Measurements from ENCODE around the gene GNMT.
A peak's percentile ranks its signal among the peaks of the same experiment; 100 is the strongest.
"Not testable (repeated sequence)": the region's sequence is repeated elsewhere in the genome, so short reads cannot be mapped to it uniquely, and the experiment has no call there.

Gene GNMT

GRCh38 chr6:42978839-42979522 lies 18.4 kb downstream of the GNMT start, which contains the start of gene PEX6:
Gene PEX6, minus strand, starts transcription at chr6:42979181. Its CDS starts 31 bp downstream, at chr6:42979150.
- DNase-seq, result peak; percentile 93

- no peak for DNase-seq
Observed at GRCh38 chr6:42979523-42980177, 19.1 kb downstream of the GNMT start.

DNA sequence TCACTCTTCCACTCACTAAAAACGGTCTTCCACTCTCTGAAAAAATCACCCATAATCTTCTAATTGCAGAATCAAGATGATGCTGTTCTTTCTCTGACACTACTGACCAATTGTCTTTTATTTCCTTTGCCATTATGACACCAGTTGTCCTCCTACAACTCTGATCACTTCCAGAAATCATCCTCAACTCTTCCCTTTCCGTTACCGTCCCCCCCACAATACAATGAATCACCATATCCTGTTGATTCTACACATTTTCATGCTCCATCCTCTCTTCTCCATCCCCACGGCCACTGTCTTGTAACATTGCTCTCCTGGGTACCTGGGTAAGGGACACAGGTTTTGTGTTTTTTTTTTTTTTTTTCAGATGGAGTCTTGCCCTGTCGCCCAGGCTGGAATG lies 21.3 kb downstream of the GNMT start:
- no peak for DNase-seq

GRCh38 chr6:42984001-42984923 lies 23.7 kb downstream of the GNMT start, which contains the start of gene PPP2R5D:
Gene PPP2R5D, plus strand, starts transcription at chr6:42984570. Its CDS starts 108 bp downstream, at chr6:42984678.
- DNase-seq, result peak; percentile 97

GRCh38 chr6:42984924-42985475 lies 24.4 kb downstream of the GNMT start:
- peak; percentile 20 for DNase-seq

DNA sequence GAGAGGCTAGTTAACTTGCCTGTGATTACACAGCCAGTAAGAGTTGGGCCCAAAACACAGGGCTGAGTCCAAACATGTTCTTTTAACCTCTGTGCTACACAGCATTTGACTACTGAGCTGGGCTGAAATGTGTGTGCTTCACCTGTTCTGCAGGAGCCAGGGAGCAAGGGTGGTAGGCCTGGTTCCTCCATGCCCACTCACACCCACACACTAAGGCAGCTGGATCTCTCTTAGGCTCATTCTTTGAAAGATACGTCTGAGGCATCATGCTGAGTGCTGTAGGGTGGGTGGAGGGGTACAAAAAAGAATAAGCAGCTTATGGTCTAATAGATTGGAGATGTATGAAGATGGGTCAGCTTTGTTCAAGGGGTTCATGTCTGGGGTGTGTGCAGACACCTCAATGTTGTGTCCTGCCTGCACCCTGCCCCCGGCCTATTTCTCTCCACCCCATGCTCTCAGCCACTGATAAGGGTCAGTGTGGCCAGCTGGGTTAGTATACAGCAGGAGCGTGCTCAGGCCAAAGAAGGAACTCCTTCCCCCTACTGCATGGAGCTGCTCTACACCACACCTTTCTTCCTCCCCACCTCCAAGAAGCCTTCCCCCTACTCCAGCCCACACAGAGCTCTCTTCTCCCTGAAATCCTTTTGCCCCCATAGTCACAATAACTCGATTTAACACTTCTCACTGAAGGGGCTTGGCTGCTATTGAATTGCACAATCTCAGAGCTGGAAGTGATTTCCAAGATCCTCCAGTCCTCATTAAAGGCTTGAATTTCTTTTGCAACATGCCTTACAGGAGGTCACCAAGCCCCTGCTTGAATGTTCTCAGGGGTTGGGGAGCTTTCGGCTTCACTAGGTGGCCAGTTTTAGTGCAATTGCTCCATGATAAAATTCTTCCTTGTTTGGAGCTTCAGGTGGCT lies 27.2 kb downstream of the GNMT start:
- DNase-seq, result no peak

DNA sequence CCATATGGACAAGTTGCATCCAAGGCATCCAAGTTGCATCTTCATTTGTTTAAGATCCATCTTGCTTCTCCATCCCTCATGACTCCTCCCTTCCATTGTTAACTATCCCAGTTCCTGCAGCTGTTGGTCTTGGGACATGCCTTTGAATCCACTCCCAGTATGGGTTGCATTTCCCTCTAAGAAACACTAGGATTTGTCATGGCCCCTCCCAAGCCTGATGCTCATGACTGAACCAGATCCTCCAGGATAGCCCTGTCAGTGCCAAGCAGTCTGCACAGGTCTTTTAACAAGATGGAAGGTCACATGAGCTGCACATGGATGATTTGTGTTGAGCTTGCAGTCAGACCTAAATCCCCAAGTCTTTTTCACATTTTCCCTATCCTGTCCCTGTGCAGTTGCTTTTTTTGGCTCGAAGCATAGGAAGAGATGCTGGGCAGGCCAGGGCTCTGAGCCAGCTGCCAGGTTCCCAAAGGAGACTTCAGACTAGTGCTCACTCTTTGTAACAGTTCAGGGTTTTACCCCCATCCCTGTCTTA lies 28.0 kb downstream of the GNMT start:
- DNase-seq, result no peak

DNA sequence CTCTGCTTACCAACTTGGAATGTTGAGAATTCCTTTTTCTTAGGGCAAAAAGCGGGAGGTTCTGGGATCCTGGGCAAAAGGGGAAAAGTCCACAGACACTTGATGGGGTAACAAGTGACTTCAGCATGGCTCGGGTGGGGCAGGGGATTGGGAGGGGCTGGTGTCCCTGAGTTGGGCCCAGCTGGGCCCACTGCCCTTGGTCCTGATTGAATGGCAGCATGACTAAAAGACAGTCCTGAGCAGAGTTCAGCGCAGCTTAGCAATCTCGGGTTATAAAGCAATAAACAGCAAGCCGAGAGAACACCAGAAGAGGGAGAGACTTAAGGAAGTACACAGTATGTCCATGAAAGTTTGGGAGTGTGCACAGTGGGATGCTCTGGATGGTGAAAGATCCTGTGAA lies 29.4 kb downstream of the GNMT start:
- DNase-seq, result no peak

GRCh38 chr6:42993445-42993844 lies 32.9 kb downstream of the GNMT start:
- no peak for DNase-seq

- DNase-seq, result no peak
Observed at GRCh38 chr6:42996513-42996912, 36.0 kb downstream of the GNMT start.

GRCh38 chr6:42998205-42998604 lies 37.7 kb downstream of the GNMT start:
- DNase-seq, result not testable (repeated sequence)

DNA sequence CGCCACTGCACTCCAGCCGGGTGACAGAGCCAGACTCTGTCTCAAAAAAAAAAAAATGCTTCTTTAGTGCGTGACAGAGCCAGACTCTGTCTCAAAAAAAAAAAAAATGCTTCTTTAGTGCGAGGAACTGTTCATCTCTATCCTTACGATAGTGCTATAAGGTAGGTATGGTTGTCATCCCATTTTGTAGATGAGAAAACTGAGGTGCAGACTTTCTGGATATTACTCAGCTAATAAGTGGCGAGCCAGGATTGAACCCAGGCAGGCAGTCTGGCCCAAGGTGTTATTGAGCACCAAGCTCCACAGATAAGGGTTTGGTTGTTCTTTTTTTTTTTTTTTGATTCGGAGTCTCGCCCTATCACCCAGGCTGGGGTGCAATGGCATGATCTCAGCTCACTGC lies 41.3 kb downstream of the GNMT start:
- DNase-seq, result no peak

GRCh38 chr6:43005844-43006243 lies 45.3 kb downstream of the GNMT start:
- no peak for DNase-seq

DNA sequence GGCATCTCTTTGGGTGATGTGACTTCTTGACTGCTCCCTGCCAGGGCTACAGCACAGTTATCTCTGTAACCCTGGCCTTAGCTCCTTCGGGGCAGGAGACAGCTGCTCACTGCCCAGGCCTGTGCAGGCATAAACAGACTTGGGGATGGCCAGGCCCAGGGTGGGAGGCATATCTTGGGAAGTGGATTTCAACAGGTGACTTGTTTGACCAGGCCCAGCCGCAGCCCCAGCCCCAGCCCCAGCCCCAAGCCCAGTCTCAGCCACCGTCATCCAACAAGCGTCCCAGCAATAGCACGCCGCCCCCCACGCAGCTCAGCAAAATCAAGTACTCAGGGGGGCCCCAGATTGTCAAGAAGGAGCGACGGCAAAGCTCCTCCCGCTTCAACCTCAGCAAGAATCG lies 45.7 kb downstream of the GNMT start:
- DNase-seq, result no peak

- DNase-seq, result no peak
Observed at GRCh38 chr6:43007126-43007525, 46.6 kb downstream of the GNMT start.

DNA sequence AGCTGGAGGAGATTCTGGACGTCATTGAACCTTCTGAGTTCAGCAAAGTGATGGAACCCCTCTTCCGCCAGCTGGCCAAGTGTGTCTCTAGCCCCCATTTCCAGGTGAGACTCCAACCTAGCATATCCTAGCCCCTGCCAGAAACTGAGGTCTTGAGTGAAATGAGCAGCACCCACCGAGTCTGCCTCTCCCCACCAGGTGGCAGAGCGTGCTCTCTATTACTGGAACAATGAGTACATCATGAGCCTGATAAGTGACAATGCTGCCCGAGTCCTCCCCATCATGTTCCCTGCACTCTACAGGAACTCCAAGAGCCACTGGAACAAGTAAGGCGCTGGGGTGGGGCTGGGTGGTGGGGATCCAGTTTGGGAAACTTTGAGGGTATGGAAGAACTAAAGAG lies 48.6 kb downstream of the GNMT start:
- DNase-seq, result no peak

DNA sequence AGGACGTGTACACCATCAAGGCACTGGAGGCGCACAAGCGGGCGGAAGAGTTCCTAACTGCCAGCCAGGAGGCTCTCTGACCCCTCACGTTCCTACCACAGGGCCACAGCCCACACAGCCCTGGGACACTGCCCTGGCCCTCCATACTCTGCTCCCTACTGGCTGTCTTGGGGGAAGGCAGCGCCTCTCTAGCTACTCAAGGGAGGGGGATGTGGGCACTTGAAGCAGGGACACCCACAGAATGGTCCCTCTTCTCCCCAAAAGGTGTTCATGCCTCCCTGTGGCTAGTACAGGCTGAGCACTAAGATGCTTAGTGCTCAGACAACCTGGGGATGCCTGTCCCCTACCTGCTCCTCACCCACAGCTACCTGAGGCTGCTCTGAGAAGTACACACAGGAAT lies 50.7 kb downstream of the GNMT start:
- DNase-seq, result no peak

- DNase-seq, result no peak
Observed at GRCh38 chr6:43012364-43012763, 51.8 kb downstream of the GNMT start.

DNA sequence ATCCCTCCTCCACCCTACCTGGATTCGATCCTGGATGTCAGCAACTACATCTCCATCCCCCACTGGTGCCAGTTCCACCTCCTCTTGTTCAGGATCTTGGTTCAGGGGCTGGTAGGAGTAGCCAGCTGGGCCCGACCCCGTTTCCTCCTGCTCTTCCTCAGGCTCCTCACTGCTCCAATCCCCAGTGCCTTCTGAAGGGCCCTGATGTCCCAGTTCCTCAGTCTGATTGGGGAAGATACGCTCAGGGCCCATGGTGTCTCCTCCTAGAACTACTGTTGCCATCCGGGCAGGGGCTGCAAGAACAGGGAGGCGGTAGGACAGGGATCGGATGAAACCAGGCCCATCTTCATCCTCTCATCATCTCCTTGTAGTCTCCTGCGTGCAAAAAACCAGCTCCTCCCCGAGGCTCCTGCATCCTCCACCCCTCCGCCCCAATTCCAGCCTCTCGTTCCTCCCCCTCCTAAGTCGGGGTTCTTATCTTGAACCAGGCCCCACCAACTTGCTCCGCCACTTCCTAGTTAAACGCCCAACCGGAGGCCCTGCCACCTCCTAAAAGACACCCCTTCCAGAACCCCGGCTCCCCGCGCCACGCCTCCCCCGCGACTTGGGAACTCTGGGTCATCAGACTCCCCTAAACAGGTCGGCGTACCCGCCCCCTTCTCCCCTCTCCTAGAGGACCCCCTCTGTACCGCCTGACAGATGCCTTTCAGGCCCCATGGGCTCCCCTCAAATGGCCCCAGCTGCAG lies 52.7 kb downstream of the GNMT start:
- DNase-seq, result no peak
